GM23338 (cell line): Measurements from ENCODE around the gene TCN2. TPM values are rescaled to one million over a fixed set of nuclear protein-coding genes. Genes with fewer than 3 reads are reported as not detected.

Experiments
- ATAC-seq: fragments of 200-7000 bp; cut with Tn5 transposase; 3 replicates; pipeline ENCODE4 v1.9.1; 2020
- DNase-seq: peaks from one replicate; pipeline ENCODE4 v3.0.0-alpha.2; 2015; ENCODE audit warnings: low spot score
- H2AFZ ChIP-seq: fragments of 200-600 bp; sonication (generic); 2 replicates; pipeline ENCODE4 v1.8.0; 2016; ENCODE audit warnings: antibody characterized with exemption, mild to moderate bottlenecking, moderate library complexity
- H3F3A ChIP-seq: fragments of 200-600 bp; sonication (generic); replicated peaks from 2 replicates; pipeline ENCODE4 v1.8.0; 2017; ENCODE audit warnings: antibody characterized with exemption, mixed run types, low read depth
- H3K27ac ChIP-seq: fragments of 200-600 bp; sonication (generic); 2 replicates; pipeline ENCODE4 v1.6.1; 2016; ENCODE audit warnings: low read depth
- H3K27me3 ChIP-seq: fragments of 200-600 bp; sonication (generic); 2 replicates; pipeline ENCODE4 v1.8.0; 2016; ENCODE audit warnings: mild to moderate bottlenecking, mixed run types, moderate library complexity; ENCODE audit not compliant: insufficient read depth
- H3K36me3 ChIP-seq: fragments of 200-600 bp; sonication (generic); 2 replicates; pipeline ENCODE4 v1.8.0; 2016; ENCODE audit warnings: mild to moderate bottlenecking; ENCODE audit not compliant: insufficient read depth
- H3K4me1 ChIP-seq: fragments of 200-600 bp; sonication (generic); 2 replicates; pipeline ENCODE4 v1.8.0; 2016; ENCODE audit warnings: mild to moderate bottlenecking, moderate library complexity; ENCODE audit not compliant: insufficient read depth
- H3K4me2 ChIP-seq: fragments of 200-600 bp; sonication (generic); 2 replicates; pipeline ENCODE4 v1.7.1; 2017; ENCODE audit warnings: mixed run types
- H3K4me3 ChIP-seq: fragments of 200-600 bp; sonication (generic); 2 replicates; pipeline ENCODE4 v1.6.1; 2016; ENCODE audit warnings: mixed run types
- H3K79me2 ChIP-seq: fragments of 200-600 bp; sonication (generic); replicated peaks from 2 replicates; pipeline ENCODE4 v1.8.0; 2017; ENCODE audit warnings: mild to moderate bottlenecking; ENCODE audit not compliant: insufficient read depth
- H3K9me2 ChIP-seq: fragments of 200-600 bp; sonication (generic); 2 replicates; pipeline ENCODE4 v1.8.0; 2017; ENCODE audit not compliant: insufficient read depth
- H4K20me1 ChIP-seq: fragments of 200-600 bp; sonication (generic); replicated peaks from 2 replicates; pipeline ENCODE4 v1.8.0; 2017; ENCODE audit warnings: mild to moderate bottlenecking; ENCODE audit not compliant: insufficient read depth
- H3K27ac Mint-ChIP-seq: 2 replicates; pipeline ENCODE4 v1.8.0; 2020; ENCODE audit warnings: inconsistent platforms, mild to moderate bottlenecking, moderate library complexity, mixed read lengths
- H3K27me3 Mint-ChIP-seq: 3 replicates; pipeline ENCODE4 v1.8.0; 2022; ENCODE audit warnings: low read depth, mild to moderate bottlenecking, moderate library complexity, mixed read lengths, inconsistent platforms; ENCODE audit not compliant: insufficient read depth, poor library complexity
- H3K36me3 Mint-ChIP-seq: 3 replicates; pipeline ENCODE4 v1.8.0; 2021; ENCODE audit warnings: low read depth, mild to moderate bottlenecking, inconsistent platforms, moderate library complexity, mixed read lengths
- H3K4me1 Mint-ChIP-seq: 3 replicates; pipeline ENCODE4 v1.8.0; 2020; ENCODE audit warnings: mild to moderate bottlenecking, inconsistent platforms, mixed read lengths
- H3K4me3 Mint-ChIP-seq: 3 replicates; pipeline ENCODE4 v1.8.0; 2021; ENCODE audit warnings: moderate library complexity, mild to moderate bottlenecking, inconsistent platforms, mixed read lengths
- H3K9me3 Mint-ChIP-seq: 3 replicates; pipeline ENCODE4 v1.8.0; 2020; ENCODE audit warnings: moderate library complexity, mild to moderate bottlenecking, inconsistent platforms, mixed read lengths
- CREB1 ChIP-seq: fragments of 250-450 bp; sonication (Bioruptor Pico); IDR thresholded peaks from 2 replicates; pipeline ENCODE4 v1.5.0; 2020; ENCODE audit warnings: low read depth, mild to moderate bottlenecking, moderate library complexity
- CTCF ChIP-seq, 2 experiments: fragments of 200-600 bp in 1 of 2; sonication (generic) in 1 of 2; conservative IDR thresholded peaks; 2 replicates each; pipeline versions ENCODE4 v1.5.1 to v1.6.1; 2016 to 2017; ENCODE audit warnings: antibody characterized with exemption in 2 of 2, low read depth in 2 of 2, mild to moderate bottlenecking in 2 of 2, moderate library complexity in 1 of 2
- ETS1 ChIP-seq: IDR thresholded peaks from 2 replicates; pipeline ENCODE4 v1.6.1; 2016; ENCODE audit warnings: antibody characterized with exemption
- EZH2phosphoT487 ChIP-seq: fragments of 200-600 bp; sonication (generic); IDR thresholded peaks from one replicate; pipeline ENCODE4 v1.8.1; 2018; ENCODE audit warnings: antibody characterized with exemption; ENCODE audit not compliant: unreplicated experiment
- JUNB ChIP-seq: IDR thresholded peaks from one replicate; pipeline ENCODE4 v1.6.1; 2016; ENCODE audit warnings: antibody characterized with exemption; ENCODE audit not compliant: unreplicated experiment
- NANOG ChIP-seq: IDR thresholded peaks from 2 replicates; pipeline ENCODE4 v1.6.1; 2016; ENCODE audit warnings: antibody characterized with exemption, borderline replicate concordance
- POLR2AphosphoS5 ChIP-seq: IDR thresholded peaks from 2 replicates; pipeline ENCODE4 v1.6.1; 2016; ENCODE audit warnings: antibody characterized with exemption, low read depth
- STAT1 ChIP-seq: IDR thresholded peaks from one replicate; pipeline ENCODE4 v1.6.1; 2016; ENCODE audit warnings: antibody characterized with exemption; ENCODE audit not compliant: unreplicated experiment
- ZNF331 ChIP-seq: fragments of 250-450 bp; sonication (Bioruptor Pico); IDR thresholded peaks from 2 replicates; pipeline ENCODE4 v1.5.0; 2020; ENCODE audit warnings: low read depth, mild to moderate bottlenecking, moderate library complexity
- polyA plus RNA-seq: library from polyadenylated mRNA; unstranded; fragments of >200 nt; fragmentation: Nextera tagmentation; extraction: Ambion mirVana; gene quantifications from 2 replicates; pipeline ENCODE4 v1.2.1, GENCODE V29; 2016
- total RNA-seq: library from RNA; depleted of rRNA; stranded (reverse); fragments of >200 nt; shearing (Covaris generic); gene quantifications from 2 replicates; pipeline ENCODE4 v1.2.3, GENCODE V29; 2014
- TF ChIP-seq, protein P1 (sequence below): fragments of 250-450 bp; sonication (Bioruptor Pico); IDR thresholded peaks from 2 replicates; pipeline ENCODE4 v1.5.0; 2020; ENCODE audit warnings: mild to moderate bottlenecking, moderate library complexity

TCN2 gene
- total and polyA plus RNA-seq, 2 experiments from 2014 or later = 12.9 to 38.1 TPM

GRCh38 chr22:30650508-30651116 lies 43.6 kb downstream of the TCN2 start:
- ATAC-seq (no peak), DNase-seq (no peak)
- TF ChIP-seq ZNF331 (CRISPR knock-in tag) = no peak
- TF ChIP-seq NANOG = no peak
- no peak for TF ChIP-seq STAT1
- TF ChIP-seq EZH2phosphoT487 = no peak
- TF ChIP-seq CREB1 (CRISPR knock-in tag) = no peak
- TF ChIP-seq ETS1 = no peak
- no peak for TF ChIP-seq CTCF (conservative IDR thresholded peaks at IDR 0.05; ENCODE audit: low read depth in 2 of 2)
- TF ChIP-seq JUNB = no peak
- no peak overlapping the region for H3K4me3 ChIP-seq
- Mint-ChIP-seq H3K9me3 (peaks cover 3% of the 10 kb centered on the region; the same call in 1 of the 3 replicates), H3K4me3 (no peak overlapping the region), H3K27me3 (peaks cover 13% of the 10 kb centered on the region), H3K36me3 (peaks cover 6% of the 10 kb centered on the region; the same call in 1 of the 3 replicates), H3K27ac (no peak overlapping the region), H3K4me1 (peaks cover 6% of the 10 kb centered on the region)
- H3K4me2 ChIP-seq = no peak overlapping the region
- no peaks in the 10 kb centered on the region for H3K79me2 ChIP-seq
- no peaks in the 10 kb centered on the region for H3K4me1 ChIP-seq
- no peaks in the 10 kb centered on the region for H3K9me2 ChIP-seq
- H3K27me3 ChIP-seq = no peaks in the 10 kb centered on the region
- H4K20me1 ChIP-seq = no peaks in the 10 kb centered on the region
- 0 out of 2 replicates have a peak, but pooled peaks cover 2% of the 10 kb centered on the region for H3F3A ChIP-seq
- no peak overlapping the region for H2AFZ ChIP-seq
- H3K36me3 ChIP-seq = no peaks in the 10 kb centered on the region; the same call in 1 of the 2 replicates
- H3K27ac ChIP-seq = no peak overlapping the region

GRCh38 chr22:30652852-30653251 lies 45.9 kb downstream of the TCN2 start:
- Histone ChIP-seq H3K9me2 (no peaks in the 10 kb centered on the region), H3K79me2 (no peaks in the 10 kb centered on the region), H3K4me2 (no peak overlapping the region), H3K27ac (no peak overlapping the region), H3K36me3 (no peaks in the 10 kb centered on the region), H4K20me1 (no peaks in the 10 kb centered on the region), H2AFZ (no peak overlapping the region), H3F3A (peaks cover 2% of the 10 kb centered on the region; the same call in 1 of the 2 replicates), H3K27me3 (no peaks in the 10 kb centered on the region), H3K4me1 (peaks cover 4% of the 10 kb centered on the region), H3K4me3 (no peak overlapping the region)
- H3K9me3 Mint-ChIP-seq = peaks cover 3% of the 10 kb centered on the region; the same call in 1 of the 3 replicates
- no peak for ATAC-seq
- DNase-seq = no peak
- H3K4me1 Mint-ChIP-seq = peaks cover 6% of the 10 kb centered on the region
- no peak overlapping the region for H3K27ac Mint-ChIP-seq
- H3K27me3 Mint-ChIP-seq = peaks cover 13% of the 10 kb centered on the region
- H3K36me3 Mint-ChIP-seq = peaks cover 7% of the 10 kb centered on the region; the same call in 1 of the 3 replicates
- no peak overlapping the region for H3K4me3 Mint-ChIP-seq
- TF ChIP-seq CREB1 (CRISPR knock-in tag) (no peak), POLR2AphosphoS5 (no peak), EZH2phosphoT487 (no peak), NANOG (no peak), CTCF (conservative IDR thresholded peaks at IDR 0.05; ENCODE audit: low read depth in 2 of 2) (no peak)
- TF ChIP-seq, protein P1, sequence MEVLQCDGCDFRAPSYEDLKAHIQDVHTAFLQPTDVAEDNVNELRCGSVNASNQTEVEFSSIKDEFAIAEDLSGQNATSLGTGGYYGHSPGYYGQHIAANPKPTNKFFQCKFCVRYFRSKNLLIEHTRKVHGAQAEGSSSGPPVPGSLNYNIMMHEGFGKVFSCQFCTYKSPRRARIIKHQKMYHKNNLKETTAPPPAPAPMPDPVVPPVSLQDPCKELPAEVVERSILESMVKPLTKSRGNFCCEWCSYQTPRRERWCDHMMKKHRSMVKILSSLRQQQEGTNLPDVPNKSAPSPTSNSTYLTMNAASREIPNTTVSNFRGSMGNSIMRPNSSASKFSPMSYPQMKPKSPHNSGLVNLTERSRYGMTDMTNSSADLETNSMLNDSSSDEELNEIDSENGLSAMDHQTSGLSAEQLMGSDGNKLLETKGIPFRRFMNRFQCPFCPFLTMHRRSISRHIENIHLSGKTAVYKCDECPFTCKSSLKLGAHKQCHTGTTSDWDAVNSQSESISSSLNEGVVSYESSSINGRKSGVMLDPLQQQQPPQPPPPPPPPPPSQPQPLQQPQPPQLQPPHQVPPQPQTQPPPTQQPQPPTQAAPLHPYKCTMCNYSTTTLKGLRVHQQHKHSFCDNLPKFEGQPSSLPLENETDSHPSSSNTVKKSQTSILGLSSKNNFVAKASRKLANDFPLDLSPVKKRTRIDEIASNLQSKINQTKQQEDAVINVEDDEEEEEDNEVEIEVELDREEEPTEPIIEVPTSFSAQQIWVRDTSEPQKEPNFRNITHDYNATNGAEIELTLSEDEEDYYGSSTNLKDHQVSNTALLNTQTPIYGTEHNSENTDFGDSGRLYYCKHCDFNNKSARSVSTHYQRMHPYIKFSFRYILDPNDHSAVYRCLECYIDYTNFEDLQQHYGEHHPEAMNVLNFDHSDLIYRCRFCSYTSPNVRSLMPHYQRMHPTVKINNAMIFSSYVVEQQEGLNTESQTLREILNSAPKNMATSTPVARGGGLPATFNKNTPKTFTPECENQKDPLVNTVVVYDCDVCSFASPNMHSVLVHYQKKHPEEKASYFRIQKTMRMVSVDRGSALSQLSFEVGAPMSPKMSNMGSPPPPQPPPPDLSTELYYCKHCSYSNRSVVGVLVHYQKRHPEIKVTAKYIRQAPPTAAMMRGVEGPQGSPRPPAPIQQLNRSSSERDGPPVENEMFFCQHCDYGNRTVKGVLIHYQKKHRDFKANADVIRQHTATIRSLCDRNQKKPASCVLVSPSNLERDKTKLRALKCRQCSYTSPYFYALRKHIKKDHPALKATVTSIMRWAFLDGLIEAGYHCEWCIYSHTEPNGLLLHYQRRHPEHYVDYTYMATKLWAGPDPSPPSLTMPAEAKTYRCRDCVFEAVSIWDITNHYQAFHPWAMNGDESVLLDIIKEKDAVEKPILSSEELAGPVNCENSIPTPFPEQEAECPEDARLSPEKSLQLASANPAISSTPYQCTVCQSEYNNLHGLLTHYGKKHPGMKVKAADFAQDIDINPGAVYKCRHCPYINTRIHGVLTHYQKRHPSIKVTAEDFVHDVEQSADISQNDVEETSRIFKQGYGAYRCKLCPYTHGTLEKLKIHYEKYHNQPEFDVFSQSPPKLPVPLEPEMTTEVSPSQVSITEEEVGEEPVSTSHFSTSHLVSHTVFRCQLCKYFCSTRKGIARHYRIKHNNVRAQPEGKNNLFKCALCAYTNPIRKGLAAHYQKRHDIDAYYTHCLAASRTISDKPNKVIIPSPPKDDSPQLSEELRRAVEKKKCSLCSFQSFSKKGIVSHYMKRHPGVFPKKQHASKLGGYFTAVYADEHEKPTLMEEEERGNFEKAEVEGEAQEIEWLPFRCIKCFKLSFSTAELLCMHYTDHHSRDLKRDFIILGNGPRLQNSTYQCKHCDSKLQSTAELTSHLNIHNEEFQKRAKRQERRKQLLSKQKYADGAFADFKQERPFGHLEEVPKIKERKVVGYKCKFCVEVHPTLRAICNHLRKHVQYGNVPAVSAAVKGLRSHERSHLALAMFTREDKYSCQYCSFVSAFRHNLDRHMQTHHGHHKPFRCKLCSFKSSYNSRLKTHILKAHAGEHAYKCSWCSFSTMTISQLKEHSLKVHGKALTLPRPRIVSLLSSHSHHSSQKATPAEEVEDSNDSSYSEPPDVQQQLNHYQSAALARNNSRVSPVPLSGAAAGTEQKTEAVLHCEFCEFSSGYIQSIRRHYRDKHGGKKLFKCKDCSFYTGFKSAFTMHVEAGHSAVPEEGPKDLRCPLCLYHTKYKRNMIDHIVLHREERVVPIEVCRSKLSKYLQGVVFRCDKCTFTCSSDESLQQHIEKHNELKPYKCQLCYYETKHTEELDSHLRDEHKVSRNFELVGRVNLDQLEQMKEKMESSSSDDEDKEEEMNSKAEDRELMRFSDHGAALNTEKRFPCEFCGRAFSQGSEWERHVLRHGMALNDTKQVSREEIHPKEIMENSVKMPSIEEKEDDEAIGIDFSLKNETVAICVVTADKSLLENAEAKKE (CRISPR knock-in tag) = no peak
